ENCODE measurements around the gene PDK4. TPM values are rescaled to one million over a fixed set of nuclear protein-coding genes. Genes with fewer than 3 reads are reported as not detected.
A peak's percentile ranks its signal among the peaks of the same experiment; 100 is the strongest.

PDK4 gene
- total RNA-seq (2014; rRNA removed; shearing (Covaris generic)), result 1.4 and 1.5 TPM in 2 replicates

DNA sequence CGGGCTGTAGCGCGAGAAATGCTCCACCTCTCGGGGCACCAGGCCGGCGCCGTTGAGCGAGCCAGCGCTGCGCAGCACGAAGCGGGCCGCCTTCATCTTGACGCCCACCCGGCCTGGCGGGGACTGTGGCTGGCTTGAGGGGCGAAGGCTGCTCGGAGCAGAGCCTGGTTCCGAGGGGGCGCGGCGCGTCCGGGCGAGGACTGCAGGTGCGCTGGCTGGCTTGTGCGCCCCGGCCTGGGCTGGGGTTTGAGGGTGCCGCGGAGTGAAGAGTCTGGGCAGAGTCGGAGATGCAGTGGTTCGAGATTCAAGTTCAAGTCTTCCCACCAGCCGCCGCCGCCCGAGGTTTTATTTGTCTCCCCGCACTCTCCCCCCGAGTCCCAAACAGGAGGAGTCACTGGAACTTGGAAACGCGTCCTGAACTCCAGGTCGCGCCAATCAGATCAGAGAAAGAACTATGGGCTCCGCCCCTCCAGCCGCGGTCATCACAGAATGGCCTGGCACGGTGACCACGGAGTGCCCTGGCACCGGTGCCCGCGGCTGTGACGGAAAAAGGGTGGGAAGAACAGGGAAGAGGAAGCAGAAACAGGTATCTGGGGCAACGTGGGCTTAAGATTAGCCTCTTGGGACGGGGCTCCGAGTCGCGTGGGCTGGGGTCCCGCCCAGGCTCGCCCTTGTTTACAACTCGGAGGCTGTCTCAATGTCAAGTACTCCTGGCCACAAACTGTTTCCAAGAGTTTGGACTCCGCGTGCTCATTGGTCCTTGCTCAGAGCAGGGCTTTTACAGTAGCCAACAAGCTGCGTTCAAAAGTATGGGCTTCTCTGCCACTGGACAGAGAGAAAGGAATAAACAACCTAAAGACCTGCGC, at the start of gene PDK4:
PDK4 (minus strand) TSS at position 319 of the 866 bp plus-strand sequence; CDS start at position 96, 223 bp downstream.
- H3K27me3 ChIP-seq, result no peaks in the 10 kb centered on the region
- peaks cover 2% of the 10 kb centered on the region for H3K4me1 ChIP-seq
- no peaks in the 10 kb centered on the region for H3K36me3 ChIP-seq
- no peak within 1 kb of the TSS for H3K27ac ChIP-seq
- peak; percentile 52 to 74 for DNase-seq
- H3K9me3 ChIP-seq (replicated peaks), result no peaks in the 10 kb centered on the region
- peak within 1 kb of the TSS; percentile 72 for H3K4me3 ChIP-seq

DNA sequence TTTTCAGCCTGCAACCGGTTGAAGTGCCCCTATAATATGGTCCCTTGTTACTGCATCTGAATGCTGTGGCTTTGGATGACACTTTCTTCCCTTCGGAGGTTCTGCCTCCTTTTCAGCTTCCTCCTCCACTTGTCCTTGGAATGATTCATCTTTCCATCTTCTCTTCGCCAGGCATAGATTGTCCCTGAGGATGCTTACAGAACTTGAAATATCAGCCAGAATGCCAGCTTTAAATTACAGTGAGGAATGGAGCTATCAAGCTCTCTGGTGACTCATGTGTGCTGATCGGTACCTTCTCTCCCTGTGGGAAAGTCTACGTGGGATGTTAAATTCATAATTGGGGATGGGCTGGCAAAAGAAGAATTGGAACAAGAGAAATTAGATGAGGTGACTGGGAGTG, 45.9 kb upstream of the PDK4 start:
- 0 out of 2 replicates have a peak, but pooled peaks cover 6% of the 10 kb centered on the region for H3K9me3 ChIP-seq (replicated peaks)
- DNase-seq, result no peak
- H3K4me3 ChIP-seq, result no peak overlapping the region
- H3K36me3 ChIP-seq, result no peaks in the 10 kb centered on the region
- H3K4me1 ChIP-seq, result no peaks in the 10 kb centered on the region
- no peak overlapping the region for H3K27ac ChIP-seq
- peaks cover 4% of the 10 kb centered on the region; the same call in 1 of the 2 replicates for H3K27me3 ChIP-seq

DNA sequence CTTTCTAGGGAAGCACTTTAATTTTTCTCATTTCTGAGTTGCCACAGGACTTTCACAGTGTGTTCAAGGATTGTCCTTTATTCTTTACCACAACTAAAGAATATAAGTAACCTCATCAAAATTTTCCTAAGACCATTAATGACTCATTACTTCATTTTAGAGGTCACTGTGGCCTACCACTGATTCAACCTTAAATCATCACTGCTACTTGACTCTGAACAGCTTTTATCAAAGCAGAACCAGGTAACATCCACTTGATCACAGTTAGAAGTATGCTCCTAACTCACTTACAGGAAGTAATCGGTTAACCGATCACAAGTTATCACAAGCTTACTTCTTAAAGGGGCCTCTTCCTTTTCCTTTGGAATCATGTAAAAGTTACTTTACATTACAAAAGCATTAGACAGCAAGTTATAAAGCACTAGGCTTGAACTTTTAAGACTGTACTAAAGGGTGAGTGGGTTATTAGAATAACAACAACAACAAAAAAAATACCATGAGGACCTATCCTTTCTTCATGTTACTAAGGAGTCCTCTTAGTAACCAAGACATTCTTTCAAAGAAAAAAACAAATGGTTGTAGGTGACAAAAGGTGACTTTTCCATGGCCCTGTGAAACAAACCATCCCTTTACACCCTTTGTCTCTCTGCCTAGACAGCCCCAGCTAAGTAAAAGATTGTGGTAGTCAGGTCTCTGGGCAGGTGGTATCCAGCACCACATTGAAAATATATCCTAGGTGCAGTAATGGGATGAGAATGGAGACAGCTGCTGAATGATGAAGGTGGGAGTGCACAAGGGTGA, 40.0 kb upstream of the PDK4 start:
- Histone ChIP-seq H3K9me3 (replicated peaks) (no peaks in the 10 kb centered on the region), H3K27me3 (no peaks in the 10 kb centered on the region; the same call in 1 of the 2 replicates), H3K27ac (no peak overlapping the region), H3K4me3 (no peak overlapping the region), H3K36me3 (no peaks in the 10 kb centered on the region), H3K4me1 (no peaks in the 10 kb centered on the region)
- no peak for DNase-seq

DNA sequence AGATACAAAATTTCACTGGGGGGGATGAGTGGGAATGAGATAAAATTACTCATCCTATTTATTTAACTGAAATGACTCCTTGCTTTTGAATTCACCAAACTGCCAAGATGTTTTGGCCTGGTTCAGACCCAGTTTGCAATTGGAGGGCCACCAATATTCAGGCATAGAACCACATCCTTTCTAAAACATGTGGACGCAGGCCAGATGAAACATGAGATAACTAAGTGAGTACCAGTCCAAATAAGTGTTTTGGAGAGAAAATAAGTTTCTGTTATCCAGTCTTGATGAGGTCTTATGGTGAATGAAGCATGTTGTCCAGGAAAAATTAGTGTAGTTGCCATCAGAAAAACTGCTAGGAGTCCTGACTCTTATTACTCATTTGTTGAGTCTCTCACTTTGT, 36.3 kb upstream of the PDK4 start:
- Histone ChIP-seq H3K4me1 (no peaks in the 10 kb centered on the region), H3K36me3 (no peaks in the 10 kb centered on the region), H3K27ac (no peak overlapping the region), H3K27me3 (no peaks in the 10 kb centered on the region), H3K4me3 (no peak overlapping the region), H3K9me3 (replicated peaks) (no peaks in the 10 kb centered on the region)
- no peak for DNase-seq

DNA sequence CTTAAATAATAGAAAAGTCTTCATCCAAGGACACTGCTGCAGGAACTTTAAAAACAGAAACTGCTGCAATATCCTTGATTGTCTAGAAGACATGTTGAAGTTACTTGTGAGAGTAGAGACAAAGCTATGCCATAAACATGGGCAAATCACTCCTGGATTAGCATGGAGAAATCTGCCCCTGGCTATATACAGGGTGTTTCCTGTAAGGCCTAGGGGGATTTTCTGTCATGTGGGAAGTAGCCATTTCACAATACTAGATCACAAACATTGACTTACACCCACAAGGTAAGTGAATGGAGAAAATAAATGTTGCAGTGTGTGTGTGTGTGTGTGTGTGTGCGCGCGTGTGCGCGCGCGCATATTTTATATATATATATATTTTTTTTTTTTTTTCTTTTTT, 35.2 kb upstream of the PDK4 start:
- Histone ChIP-seq H3K9me3 (replicated peaks) (no peaks in the 10 kb centered on the region), H3K27me3 (no peaks in the 10 kb centered on the region), H3K4me3 (no peak overlapping the region), H3K36me3 (no peaks in the 10 kb centered on the region), H3K4me1 (no peaks in the 10 kb centered on the region), H3K27ac (no peak overlapping the region)
- DNase-seq, result no peak

DNA sequence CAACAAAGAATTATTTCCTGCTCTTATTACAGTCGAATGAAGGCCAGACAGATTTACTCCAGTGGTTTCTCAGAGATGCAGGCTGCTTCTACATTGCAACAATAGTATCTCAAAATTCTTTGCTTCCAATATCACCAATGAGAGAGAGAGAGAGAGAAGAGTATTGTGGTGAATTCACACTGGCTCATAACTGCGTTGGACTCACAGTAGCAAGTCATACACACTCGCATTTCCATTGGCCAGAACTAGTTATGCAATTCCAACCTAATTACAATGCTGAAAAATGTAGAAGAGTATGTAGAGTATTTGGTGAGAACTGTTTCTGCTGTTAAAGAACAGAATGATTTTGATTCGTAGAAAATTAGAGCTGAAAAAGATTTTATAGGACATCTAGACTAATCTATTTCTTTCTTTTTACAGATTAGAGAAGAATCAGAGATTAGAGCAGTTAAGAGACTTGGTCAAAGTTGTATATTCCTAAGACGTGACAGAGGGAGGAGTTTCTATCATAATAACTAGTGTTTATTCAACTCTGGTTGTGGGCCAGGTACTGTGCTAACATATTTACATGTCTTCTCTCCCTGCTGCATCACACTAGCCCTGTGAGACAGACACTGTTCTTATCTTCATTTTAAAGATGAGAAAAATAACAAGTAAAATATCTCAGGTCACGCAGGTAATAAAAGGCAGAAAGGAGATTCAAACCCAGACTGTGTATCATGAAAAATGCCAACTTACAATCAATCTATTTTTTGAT, 34.6 kb upstream of the PDK4 start:
- Histone ChIP-seq H3K9me3 (replicated peaks) (no peaks in the 10 kb centered on the region), H3K36me3 (no peaks in the 10 kb centered on the region)
- no peak for DNase-seq

DNA sequence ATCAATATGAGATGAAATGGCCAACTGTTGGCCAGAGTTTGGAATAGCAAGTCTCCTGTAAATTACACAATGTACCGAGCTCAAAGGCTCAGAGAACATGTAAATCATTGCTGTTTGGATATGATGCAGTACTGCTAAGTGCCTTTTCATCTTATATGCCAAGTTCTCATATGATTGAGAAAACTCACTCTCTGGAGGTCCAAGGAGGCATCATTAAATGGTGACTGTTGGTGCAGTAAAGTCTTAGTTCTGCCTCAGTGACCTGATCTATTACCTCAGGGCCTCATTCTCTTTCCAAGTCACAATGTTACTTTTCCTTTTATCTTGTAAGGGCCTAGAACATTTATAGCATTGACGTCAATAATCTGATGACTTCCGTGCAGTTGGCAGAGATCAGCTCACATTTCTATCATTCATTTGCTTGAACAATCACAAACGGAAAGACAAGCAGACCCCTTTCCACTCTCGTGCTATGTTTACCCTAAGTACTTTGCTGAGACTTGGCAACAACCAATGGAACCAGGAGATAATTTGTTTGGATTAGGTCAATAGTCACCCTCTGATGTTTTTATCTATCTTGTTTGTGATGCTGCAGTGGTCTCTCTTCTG, 32.6 kb upstream of the PDK4 start:
- Histone ChIP-seq H3K27me3 (no peaks in the 10 kb centered on the region), H3K4me3 (no peak overlapping the region), H3K4me1 (no peaks in the 10 kb centered on the region), H3K9me3 (replicated peaks) (no peaks in the 10 kb centered on the region), H3K27ac (no peak overlapping the region), H3K36me3 (no peaks in the 10 kb centered on the region)
- no peak for DNase-seq

More for the DNA sequence above, 34.6 kb upstream of the PDK4 start:
- Histone ChIP-seq H3K4me1 (no peaks in the 10 kb centered on the region), H3K27me3 (no peaks in the 10 kb centered on the region), H3K27ac (no peak overlapping the region), H3K4me3 (no peak overlapping the region)

DNA sequence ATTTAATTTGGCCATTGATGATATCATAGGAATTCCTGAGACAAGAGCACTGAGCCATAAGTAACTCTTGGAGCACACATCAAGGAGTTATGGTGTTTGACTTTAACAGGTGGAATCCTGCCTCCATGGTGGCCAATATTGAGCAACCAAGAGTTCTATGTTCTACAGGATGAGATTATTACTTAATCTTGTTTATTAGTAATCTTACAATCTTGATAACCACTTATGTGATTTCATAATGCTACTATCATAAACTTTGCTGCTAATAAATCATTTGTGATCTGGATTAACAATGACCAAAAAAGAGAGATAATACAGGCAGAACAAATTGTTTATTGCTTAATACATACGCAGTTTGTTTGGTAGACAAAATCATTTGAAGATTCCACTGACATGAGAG, 27.5 kb upstream of the PDK4 start:
- DNase-seq, result no peak
- H3K4me1 ChIP-seq, result peaks cover 10% of the 10 kb centered on the region
- H3K36me3 ChIP-seq, result no peaks in the 10 kb centered on the region
- no peak overlapping the region for H3K4me3 ChIP-seq
- no peak overlapping the region for H3K27ac ChIP-seq
- no peaks in the 10 kb centered on the region for H3K9me3 ChIP-seq (replicated peaks)
- H3K27me3 ChIP-seq, result no peaks in the 10 kb centered on the region

DNA sequence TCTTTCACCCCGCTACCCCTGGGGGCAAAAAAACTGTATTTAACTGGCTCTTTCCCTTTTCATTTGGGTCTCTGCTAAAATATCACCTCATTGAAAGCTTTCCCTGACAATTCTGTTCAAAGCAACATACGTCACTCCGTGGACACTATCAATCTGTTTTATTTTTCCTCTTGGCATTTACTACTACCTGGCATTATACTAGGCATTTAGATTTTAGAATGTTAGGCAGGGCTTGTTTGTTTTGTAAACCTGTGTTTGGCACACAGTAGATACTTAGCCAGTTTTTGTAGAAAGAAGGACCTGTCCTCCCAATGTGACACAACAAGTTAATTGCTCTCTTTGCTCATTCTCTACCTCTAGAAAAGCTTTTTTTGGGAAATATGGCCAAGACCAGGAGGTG, 26.5 kb upstream of the PDK4 start:
- no peaks in the 10 kb centered on the region for H3K36me3 ChIP-seq
- no peaks in the 10 kb centered on the region for H3K27me3 ChIP-seq
- peaks cover 15% of the 10 kb centered on the region for H3K4me1 ChIP-seq
- DNase-seq, result no peak
- no peaks in the 10 kb centered on the region; the same call in 1 of the 2 replicates for H3K9me3 ChIP-seq (replicated peaks)
- no peak overlapping the region for H3K27ac ChIP-seq
- H3K4me3 ChIP-seq, result no peak overlapping the region

DNA sequence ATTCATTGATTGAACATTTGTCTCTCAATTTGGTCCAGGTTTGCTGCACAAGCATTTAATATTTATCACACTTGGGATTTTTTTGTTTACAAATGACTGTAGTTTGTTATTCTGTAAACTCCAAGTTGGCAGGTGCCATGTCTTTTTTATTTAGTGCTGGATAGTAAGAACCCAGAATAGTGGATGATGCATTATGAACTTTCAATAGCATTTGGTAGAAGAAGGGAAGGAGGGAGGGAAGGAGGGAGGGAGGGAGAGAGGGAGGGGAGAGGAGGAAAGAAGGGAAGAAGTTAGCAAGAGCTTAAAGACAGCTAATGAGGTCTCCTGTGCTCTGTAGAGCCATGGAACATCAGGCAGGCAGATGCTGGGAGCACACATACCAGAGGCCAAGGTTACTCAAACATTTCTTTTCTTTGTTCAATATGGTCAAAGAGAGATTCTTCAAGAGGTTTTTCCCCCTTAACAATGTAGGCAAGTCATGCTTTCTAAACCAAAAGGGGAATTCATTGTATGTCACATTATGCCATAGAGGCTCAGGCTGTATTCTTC, 25.8 kb upstream of the PDK4 start:
- H3K27ac ChIP-seq, result no peak overlapping the region
- H3K4me3 ChIP-seq, result no peak overlapping the region
- no peaks in the 10 kb centered on the region for H3K36me3 ChIP-seq
- DNase-seq, result no peak
- no peaks in the 10 kb centered on the region for H3K27me3 ChIP-seq
- no peaks in the 10 kb centered on the region; the same call in 1 of the 2 replicates for H3K9me3 ChIP-seq (replicated peaks)
- peaks cover 15% of the 10 kb centered on the region for H3K4me1 ChIP-seq

DNA sequence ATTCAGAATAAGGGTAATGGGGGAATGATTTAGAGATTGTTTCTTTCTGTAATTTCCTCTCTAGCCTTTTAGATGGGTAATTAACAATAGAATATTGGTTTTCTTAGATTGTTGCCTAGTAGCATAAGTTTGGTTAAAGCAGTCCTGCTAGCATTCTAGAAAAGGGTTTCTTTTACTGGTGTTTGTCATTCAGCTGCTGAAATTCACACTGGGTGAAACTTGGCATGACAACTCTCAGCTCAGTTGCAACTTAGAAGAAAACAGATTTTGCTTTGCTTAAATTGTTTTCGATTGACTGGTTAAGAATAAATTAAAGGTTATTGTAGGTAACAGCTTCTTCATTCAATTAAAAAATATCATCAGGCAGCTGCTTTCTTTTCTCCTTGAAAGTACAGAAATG, 25.1 kb upstream of the PDK4 start:
- Histone ChIP-seq H3K27me3 (no peaks in the 10 kb centered on the region), H3K9me3 (replicated peaks) (no peaks in the 10 kb centered on the region; the same call in 1 of the 2 replicates), H3K36me3 (no peaks in the 10 kb centered on the region), H3K27ac (no peak overlapping the region), H3K4me3 (no peak overlapping the region), H3K4me1 (peaks cover 15% of the 10 kb centered on the region)
- DNase-seq, result no peak

DNA sequence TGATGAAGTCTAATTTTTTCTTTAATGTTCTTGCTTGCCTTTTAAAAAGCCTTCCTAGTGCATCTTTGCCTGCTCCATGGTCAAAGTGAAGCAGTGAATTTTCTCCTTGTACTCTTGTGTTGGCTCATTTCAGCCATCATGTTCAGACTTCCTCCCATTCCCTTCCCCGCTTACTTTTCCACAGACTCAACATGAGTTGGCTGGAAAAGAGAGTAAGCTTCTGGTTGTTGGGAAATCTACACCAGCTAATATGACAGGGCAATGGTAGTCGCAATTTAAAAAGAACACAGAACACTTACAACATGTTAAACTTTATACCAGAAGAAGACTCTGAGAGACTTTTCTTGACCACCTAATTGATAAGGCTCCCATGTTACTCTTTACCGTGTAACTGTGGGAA, 24.3 kb upstream of the PDK4 start:
- no peaks in the 10 kb centered on the region for H3K36me3 ChIP-seq
- no peak for DNase-seq
- H3K4me3 ChIP-seq, result no peak overlapping the region
- H3K27me3 ChIP-seq, result no peaks in the 10 kb centered on the region
- no peak overlapping the region for H3K27ac ChIP-seq
- H3K9me3 ChIP-seq (replicated peaks), result no peaks in the 10 kb centered on the region; the same call in 1 of the 2 replicates
- peaks cover 15% of the 10 kb centered on the region for H3K4me1 ChIP-seq

DNA sequence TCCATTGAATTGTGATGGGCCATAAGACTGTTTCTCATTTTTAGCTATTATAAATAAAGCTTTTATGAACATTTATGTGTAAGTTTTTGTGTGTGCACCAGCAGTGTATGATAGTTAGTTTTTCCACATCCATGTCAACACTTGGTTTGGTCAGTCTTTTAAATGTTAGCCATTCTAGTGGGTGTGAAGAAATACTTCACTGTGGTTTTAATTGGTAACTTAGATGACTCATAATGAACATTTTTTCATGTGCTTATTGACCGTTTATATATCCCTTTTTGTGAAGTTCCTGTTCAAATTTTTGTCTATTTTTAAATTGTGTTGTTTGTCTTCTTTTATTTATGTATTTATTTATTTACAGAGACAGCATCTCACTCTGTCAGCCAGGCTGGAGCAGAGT, 23.6 kb upstream of the PDK4 start:
- Histone ChIP-seq H3K27me3 (no peaks in the 10 kb centered on the region), H3K36me3 (no peaks in the 10 kb centered on the region), H3K9me3 (replicated peaks) (peaks cover under 1% of the 10 kb centered on the region; the same call in 1 of the 2 replicates), H3K4me1 (peaks cover 15% of the 10 kb centered on the region), H3K27ac (peak overlapping the region; percentile 60; the same call in 1 of the 2 replicates), H3K4me3 (no peak overlapping the region)
- DNase-seq, result no peak

DNA sequence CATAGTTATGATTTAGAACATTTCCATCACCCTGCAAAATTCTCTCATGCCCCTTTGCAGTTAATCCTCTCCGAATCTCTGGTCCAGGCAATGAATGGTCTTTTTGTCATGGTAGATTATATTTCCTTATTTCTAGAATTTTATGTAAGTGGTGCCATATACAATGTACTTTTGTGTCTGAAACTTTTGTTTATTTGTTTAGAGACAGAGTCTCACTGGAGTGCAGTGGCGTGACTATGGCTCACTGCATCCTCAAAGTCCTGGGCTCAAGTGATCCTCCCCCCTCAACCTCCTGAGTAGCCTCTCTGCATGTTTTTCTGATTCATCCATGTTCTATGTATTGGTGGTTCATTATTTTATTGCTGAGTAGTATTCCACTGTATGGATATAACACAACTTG, 23.2 kb upstream of the PDK4 start:
- H3K9me3 ChIP-seq (replicated peaks), result peaks cover 4% of the 10 kb centered on the region; the same call in 1 of the 2 replicates
- H3K36me3 ChIP-seq, result no peaks in the 10 kb centered on the region
- H3K27me3 ChIP-seq, result no peaks in the 10 kb centered on the region
- H3K27ac ChIP-seq, result peak overlapping the region; percentile 60
- peak; percentile 59 to 72 for DNase-seq
- no peak overlapping the region for H3K4me3 ChIP-seq
- H3K4me1 ChIP-seq, result peaks cover 15% of the 10 kb centered on the region
